ENCODE data around the gene FGF14. TPM values are rescaled to one million over a fixed set of nuclear protein-coding genes. Genes with fewer than 3 reads are reported as not detected.

FGF14 gene
- polyA plus RNA-seq, 6 donors from 2014 or later = not detected

DNA sequence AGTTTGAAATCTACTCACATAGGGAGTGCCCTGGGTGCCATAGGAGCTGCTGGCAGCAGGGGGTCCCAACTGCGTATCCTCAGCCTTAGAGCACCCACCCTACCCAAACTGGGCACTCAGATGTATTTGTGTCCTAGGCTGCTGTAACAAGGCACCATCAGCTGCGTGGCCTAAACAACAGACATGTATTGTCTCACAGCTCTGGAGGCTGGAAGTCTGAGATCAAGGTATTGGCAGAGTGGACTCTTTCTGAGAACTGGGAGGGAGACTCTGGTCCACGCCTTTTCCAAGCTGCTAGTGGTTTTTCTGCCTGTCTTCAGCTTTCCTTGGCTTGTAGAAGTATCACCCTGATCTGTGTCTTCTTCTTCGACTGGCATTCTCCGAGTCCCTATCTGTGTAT is 83.6 kb downstream of the FGF14 start:
- H3K4me3 Mint-ChIP-seq = no peak overlapping the region
- H3K27me3 Mint-ChIP-seq = no peaks in the 10 kb centered on the region
- H3K27ac Mint-ChIP-seq = no peak overlapping the region
- H3K36me3 Mint-ChIP-seq = no peaks in the 10 kb centered on the region
- no peak for DNase-seq
- peaks cover 0 to under 1% (median 0%) of the 10 kb centered on the region in 7 donors for H3K9me3 Mint-ChIP-seq
- ATAC-seq (ENCODE audit: low read depth in 2 of 2) = no peak
- H3K4me1 Mint-ChIP-seq = no peaks in the 10 kb centered on the region

DNA sequence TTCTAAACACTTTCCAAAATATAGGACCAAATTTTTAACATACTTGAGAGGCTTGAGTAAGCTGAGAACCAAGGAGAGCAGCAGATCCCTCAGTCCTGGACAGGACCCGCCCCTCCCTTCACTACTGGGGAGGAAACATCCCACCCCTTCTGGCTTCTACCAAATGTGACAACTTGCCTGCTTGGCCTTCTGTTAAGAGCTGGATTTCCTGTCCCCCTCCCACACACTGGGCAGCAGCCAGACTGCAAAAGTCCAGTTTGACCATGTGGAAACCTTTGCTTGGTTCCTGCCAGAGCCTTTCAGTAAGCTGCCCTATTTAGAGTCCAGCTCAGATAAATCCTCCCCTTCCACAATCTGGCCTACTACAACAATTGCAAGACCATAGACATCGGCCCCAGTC is 84.3 kb downstream of the FGF14 start:
- Mint-ChIP-seq H3K27me3 (no peaks in the 10 kb centered on the region), H3K4me1 (no peaks in the 10 kb centered on the region), H3K4me3 (no peak overlapping the region), H3K27ac (no peak overlapping the region), H3K9me3 (peaks cover 0 to 3% (median 0%) of the 10 kb centered on the region in 7 donors), H3K36me3 (no peaks in the 10 kb centered on the region)
- no peak for ATAC-seq (ENCODE audit: low read depth in 2 of 2)
- no peak for DNase-seq

DNA sequence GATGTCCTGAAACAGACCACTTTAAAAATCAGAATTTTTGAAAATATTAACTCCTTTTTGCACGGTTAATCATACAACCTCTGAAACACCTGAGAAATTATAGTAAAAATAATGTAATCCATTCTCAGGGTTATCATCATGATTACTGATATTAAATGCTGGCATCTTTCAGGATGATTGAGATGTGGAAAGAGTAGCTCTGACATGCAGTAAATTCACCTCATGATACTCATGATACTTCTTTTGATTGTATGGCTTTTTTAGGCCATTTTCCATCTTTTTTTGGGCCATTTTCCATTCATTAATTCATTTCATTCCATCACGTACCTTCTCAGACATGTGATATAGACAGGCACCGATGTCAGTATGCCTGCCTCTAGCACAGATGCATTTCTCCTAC is 85.1 kb downstream of the FGF14 start:
- Mint-ChIP-seq H3K36me3 (no peaks in the 10 kb centered on the region), H3K9me3 (peaks cover 0 to 3% (median 0%) of the 10 kb centered on the region in 7 donors), H3K4me3 (no peak overlapping the region), H3K4me1 (no peaks in the 10 kb centered on the region), H3K27me3 (no peaks in the 10 kb centered on the region), H3K27ac (no peak overlapping the region)
- ATAC-seq (ENCODE audit: low read depth in 2 of 2) (no peak), DNase-seq (no peak)

DNA sequence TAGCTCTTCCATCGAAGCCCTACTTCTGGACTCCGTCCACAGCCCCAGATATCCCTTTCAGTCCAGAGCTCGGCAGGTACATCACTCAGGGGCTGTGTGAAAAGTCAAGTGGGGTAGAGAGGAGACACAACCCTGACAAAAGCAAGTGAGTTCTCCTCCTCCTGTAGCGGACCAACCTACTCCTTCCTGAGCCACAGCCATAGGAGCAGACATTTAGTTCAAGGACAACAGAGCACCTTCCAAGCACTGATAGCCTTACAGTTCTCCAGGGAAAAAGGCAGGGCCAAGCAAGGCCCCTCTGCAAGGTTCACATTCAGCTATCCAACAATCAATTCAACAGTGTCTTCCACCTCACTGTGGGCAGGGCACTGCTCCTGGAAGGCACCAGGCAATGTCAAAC is 89.0 kb downstream of the FGF14 start:
- H3K4me3 Mint-ChIP-seq = no peak overlapping the region
- H3K27me3 Mint-ChIP-seq = no peaks in the 10 kb centered on the region
- H3K36me3 Mint-ChIP-seq = no peaks in the 10 kb centered on the region
- ATAC-seq (ENCODE audit: low read depth in 2 of 2) (no peak), DNase-seq (no peak)
- no peak overlapping the region for H3K27ac Mint-ChIP-seq
- peaks cover 0 to 3% (median 0%) of the 10 kb centered on the region in 7 donors for H3K9me3 Mint-ChIP-seq
- H3K4me1 Mint-ChIP-seq = no peaks in the 10 kb centered on the region

DNA sequence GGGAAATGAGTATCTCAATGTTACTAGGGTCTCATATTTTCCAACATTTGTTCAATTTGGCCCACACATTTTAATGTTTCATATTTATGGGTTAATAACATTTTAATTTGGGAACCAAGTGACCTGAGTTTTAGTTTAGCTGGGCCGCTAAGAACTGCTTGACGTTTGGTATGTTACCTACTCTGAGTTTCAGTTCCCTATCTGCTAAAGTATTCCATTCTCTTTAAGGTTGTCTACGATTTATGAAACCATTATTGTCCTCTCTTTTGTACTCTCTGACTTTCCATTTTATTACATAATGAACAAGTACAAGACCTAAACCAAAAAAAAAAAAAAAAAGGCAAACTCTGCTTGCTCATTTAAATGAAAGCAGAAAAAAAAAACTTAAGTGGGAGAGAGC is 89.9 kb downstream of the FGF14 start:
- DNase-seq (no peak), ATAC-seq (ENCODE audit: low read depth in 2 of 2) (no peak)
- Mint-ChIP-seq H3K9me3 (peaks cover 0 to 5% (median 0%) of the 10 kb centered on the region in 7 donors), H3K27me3 (no peaks in the 10 kb centered on the region), H3K4me3 (no peak overlapping the region), H3K36me3 (no peaks in the 10 kb centered on the region), H3K27ac (no peak overlapping the region), H3K4me1 (no peaks in the 10 kb centered on the region)

DNA sequence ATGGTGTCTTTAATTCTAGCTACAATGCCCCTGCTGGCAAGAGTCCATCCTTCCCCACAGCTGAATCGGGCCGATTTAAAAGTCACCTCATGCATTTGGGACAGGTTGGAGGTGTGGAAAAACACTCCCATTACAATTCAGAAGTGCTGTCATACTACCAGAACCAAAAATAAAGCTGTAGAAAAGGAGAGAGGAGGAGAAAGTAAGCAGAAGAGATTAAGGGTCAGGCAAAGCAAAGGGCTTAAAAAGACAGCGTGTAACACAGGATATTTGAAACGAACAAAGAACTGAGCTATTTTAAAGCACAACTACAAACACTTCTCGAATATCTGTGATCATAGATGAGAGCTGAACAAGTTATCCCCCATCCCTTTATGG is 90.4 kb downstream of the FGF14 start:
- Mint-ChIP-seq H3K9me3 (peaks cover 0 to 5% (median 0%) of the 10 kb centered on the region in 7 donors), H3K4me3 (no peak overlapping the region), H3K36me3 (no peaks in the 10 kb centered on the region), H3K4me1 (no peaks in the 10 kb centered on the region), H3K27ac (no peak overlapping the region), H3K27me3 (no peaks in the 10 kb centered on the region)
- DNase-seq = no peak
- ATAC-seq (ENCODE audit: low read depth in 2 of 2) = no peak

DNA sequence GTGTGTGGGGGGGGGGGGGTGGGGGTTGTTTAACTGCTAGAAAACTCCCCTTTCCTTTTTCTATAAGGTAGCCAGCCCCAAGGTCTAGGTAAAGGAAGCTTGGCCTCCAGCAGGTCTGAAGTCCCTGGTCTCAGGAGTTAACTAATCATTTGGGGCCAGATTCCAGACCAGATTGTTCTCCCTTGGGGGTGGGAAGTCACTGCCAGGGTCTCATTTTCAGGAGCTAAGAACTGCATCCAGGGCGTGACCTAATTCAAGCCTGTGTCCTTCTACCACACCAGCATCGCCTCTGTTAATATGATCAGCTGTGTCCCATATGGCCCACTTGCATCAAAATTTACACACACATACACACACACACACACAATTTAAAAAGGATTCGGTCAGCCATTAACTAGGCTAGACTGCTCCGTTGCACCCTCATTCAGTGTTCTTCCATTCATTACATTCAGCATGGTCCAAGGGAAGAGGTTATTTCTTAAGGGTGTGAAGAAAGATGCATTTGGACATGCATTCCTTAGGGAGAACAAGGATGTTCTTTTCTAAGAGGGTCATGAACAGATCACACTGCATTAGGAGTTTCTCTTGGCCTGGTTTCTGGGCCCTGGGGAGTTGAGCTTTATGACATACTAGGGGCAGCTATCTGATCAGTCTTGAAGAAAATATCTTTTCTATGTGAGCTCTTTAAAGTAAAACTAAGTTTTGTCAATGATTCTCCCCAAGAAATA is 91.0 kb downstream of the FGF14 start:
- Mint-ChIP-seq H3K27ac (no peak overlapping the region), H3K27me3 (no peaks in the 10 kb centered on the region), H3K9me3 (peaks cover 0 to 7% (median 0%) of the 10 kb centered on the region in 7 donors), H3K4me3 (no peak overlapping the region), H3K4me1 (no peaks in the 10 kb centered on the region), H3K36me3 (no peaks in the 10 kb centered on the region)
- DNase-seq (no peak), ATAC-seq (ENCODE audit: low read depth in 2 of 2) (no peak)

DNA sequence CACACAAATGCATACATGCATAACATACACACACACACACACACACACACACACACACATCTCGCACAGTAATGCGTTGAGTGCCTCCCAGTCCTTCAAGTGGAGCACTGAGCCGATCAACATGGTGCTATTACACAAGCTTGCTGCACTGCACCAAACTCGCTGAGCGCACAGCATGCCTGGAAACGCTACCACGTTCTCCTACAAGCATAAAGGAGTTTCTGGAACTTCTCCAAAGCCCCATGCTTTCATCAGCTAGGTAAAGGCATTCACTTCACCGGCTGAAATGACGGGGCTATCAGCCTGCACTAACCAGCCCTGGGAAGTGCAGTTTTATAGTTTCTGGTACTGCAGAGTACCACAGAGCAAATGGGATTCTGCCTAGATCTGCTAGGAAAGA is 92.7 kb downstream of the FGF14 start:
- Mint-ChIP-seq H3K4me3 (no peak overlapping the region), H3K27me3 (peaks cover 0 to 3% (median 0%) of the 10 kb centered on the region in 3 donors), H3K27ac (no peak overlapping the region), H3K9me3 (peaks cover 0 to 7% (median 0%) of the 10 kb centered on the region in 7 donors), H3K36me3 (no peaks in the 10 kb centered on the region), H3K4me1 (no peaks in the 10 kb centered on the region)
- DNase-seq (no peak), ATAC-seq (ENCODE audit: low read depth in 2 of 2) (no peak)

DNA sequence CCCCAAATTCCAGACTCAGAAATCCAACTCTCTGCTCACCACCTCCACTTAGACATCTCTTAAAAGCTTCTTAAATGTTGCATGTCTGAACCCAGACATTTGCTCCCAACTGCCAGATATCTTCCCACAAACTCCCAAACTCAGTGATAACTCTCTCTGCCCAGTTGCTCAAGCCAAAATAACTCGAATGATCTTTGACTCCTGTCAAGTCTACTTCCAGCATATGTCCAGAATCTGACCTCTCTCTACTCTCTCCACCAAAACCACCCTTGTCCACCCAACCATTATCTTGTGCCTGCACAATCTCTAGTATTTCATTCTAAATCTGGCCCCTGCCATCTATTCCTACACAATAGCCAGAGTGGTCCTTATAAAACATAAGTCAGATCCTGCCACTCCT is 99.3 kb downstream of the FGF14 start:
- Mint-ChIP-seq H3K27ac (no peak overlapping the region), H3K4me1 (no peaks in the 10 kb centered on the region), H3K27me3 (peaks cover 0 to 3% (median 0%) of the 10 kb centered on the region in 3 donors), H3K36me3 (no peaks in the 10 kb centered on the region), H3K9me3 (peaks cover 0 to 4% (median 0%) of the 10 kb centered on the region in 7 donors), H3K4me3 (no peak overlapping the region)
- ATAC-seq (ENCODE audit: low read depth in 2 of 2) = no peak
- no peak for DNase-seq

DNA sequence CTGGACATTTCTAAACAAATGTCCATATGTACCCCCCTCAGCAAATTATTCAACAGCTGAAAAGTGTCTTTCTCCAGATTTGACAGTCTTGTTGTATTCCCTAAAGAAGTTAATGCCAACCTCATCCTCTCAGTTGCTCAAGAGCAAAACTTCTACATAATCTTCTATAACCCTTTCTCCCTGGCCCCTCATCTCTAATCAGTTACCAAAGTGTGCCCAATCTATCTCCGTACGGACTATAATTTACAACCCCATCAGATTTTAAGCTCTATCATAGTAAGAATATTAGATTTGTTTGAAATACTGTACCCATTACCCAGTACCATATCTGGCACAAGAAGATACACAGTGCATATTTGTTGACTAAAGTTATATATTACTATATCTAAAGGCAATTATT is 101.5 kb downstream of the FGF14 start:
- H3K9me3 Mint-ChIP-seq = peaks cover 0 to 3% (median 0%) of the 10 kb centered on the region in 7 donors
- ATAC-seq (ENCODE audit: low read depth in 2 of 2) = no peak
- peaks cover 0 to 3% (median 0%) of the 10 kb centered on the region in 3 donors for H3K27me3 Mint-ChIP-seq
- no peak overlapping the region for H3K4me3 Mint-ChIP-seq
- no peak overlapping the region for H3K27ac Mint-ChIP-seq
- H3K4me1 Mint-ChIP-seq = no peaks in the 10 kb centered on the region
- H3K36me3 Mint-ChIP-seq = no peaks in the 10 kb centered on the region
- no peak for DNase-seq

DNA sequence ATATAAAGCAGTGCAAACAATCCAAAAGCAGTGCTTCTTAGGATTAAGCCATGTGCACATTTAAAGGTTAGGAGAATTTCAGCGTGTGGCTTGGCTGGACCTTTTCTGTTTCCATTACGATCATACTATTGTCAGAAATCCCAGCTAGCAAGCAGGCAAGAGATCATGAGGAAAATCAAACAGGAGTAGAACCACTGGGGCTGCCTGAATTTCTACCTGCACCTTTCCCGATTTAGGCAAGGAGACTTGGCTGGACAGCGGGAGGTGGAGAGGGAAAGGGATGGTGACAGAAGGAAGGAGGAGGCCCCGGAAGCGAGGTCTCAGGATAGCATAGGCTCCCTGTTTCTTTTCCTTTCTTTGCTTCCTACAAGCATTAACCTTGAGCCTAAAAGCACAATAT is 102.5 kb downstream of the FGF14 start:
- no peak for ATAC-seq (ENCODE audit: low read depth in 2 of 2)
- Mint-ChIP-seq H3K9me3 (peaks cover 0 to 3% (median 0%) of the 10 kb centered on the region in 7 donors), H3K36me3 (no peaks in the 10 kb centered on the region), H3K4me1 (no peaks in the 10 kb centered on the region), H3K27ac (no peak overlapping the region), H3K4me3 (no peak overlapping the region), H3K27me3 (peaks cover 0 to 2% (median 0%) of the 10 kb centered on the region in 3 donors)
- DNase-seq = no peak

DNA sequence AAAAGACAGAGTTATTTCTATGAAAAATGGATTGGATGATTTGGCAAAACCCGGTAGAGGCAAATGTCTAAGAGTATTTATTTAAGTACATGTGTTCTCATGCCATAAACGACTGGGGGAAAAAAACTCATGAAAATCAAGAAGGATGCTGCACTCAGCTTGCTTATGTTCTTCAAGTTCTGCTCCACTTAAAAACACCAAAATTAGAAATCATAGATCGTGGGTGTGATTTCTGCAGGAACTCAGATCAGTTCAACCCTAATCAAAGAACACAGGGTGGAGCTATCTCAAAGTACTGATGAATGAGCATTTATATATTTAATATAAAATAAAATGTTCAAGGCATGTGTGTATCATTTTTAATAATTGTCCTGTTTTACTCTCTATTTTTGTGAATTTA is 103.8 kb downstream of the FGF14 start:
- DNase-seq (no peak), ATAC-seq (ENCODE audit: low read depth in 2 of 2) (no peak)
- Mint-ChIP-seq H3K9me3 (peaks cover 0 to 3% (median 0%) of the 10 kb centered on the region in 7 donors), H3K27ac (no peak overlapping the region), H3K4me3 (no peak overlapping the region), H3K36me3 (no peaks in the 10 kb centered on the region), H3K27me3 (no peaks in the 10 kb centered on the region), H3K4me1 (no peaks in the 10 kb centered on the region)

DNA sequence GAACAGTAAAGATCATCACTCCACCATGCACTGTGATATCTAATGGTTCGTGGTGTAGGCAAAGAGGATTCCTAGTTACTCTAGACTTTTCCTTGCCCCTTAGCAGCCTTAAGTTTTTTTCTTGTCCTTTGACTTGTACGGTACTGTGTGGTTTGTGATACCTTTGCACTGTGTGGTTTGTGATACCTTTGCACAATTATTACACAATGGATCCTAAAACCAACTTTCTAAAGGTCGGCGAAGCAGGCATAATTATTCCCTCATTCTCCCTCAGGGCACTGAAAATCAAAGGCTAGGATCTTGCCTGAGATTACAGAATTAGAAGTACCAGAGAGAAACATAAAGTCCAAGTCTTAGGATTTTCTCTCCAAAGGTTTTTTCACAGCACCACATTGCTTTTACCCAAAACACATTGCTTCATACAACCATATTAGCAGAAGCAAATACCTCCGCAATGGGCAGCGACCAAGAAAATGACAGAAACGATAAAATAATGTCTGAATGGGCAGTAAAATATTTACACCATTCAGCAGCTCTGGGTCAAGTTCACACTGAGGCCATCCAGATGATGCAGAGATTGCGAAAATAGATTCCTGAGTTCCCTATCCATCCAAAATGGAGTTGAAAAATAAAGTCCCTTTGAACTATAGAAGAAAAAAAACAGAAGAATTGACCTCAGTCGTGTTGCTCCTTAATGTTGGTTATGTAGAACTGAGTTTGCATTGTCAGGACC is 106.4 kb downstream of the FGF14 start:
- H3K4me1 Mint-ChIP-seq = no peaks in the 10 kb centered on the region

DNA sequence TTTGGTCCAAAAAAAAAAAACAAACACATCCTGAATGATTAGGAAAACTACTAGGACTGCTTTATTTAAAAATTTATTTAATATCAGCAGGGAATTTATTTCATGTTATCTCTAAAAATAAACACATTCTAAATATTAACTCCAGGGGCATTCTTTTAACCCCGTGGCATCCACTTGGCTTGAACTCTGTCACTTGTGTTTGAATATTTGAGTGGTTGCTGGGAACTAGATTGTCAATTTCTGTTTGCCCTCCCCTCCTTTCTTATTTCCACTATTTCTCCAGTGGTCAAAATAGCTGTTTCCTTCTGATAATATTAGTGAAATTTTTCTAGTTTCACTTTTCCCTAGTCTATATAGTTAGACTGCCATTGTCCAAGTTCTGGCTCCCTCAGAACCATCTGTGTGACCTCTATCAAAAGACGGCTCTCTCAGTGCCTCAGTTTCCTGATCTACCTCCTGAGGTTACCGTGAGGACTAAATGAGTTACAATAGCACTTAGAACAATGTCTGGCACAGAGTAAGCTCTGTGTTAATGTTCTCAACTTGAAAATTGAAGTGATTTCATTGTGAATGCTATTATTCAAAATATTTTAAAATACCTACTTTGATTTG is 107.3 kb downstream of the FGF14 start:
- Mint-ChIP-seq H3K27me3 (no peaks in the 10 kb centered on the region), H3K9me3 (peaks cover 0 to 3% (median 0%) of the 10 kb centered on the region in 7 donors), H3K27ac (no peak overlapping the region), H3K4me1 (no peaks in the 10 kb centered on the region), H3K4me3 (no peak overlapping the region), H3K36me3 (no peaks in the 10 kb centered on the region)
- DNase-seq (no peak), ATAC-seq (ENCODE audit: low read depth in 2 of 2) (no peak)

More for the DNA sequence above, 106.4 kb downstream of the FGF14 start:
- Mint-ChIP-seq H3K36me3 (no peaks in the 10 kb centered on the region), H3K27me3 (no peaks in the 10 kb centered on the region), H3K9me3 (peaks cover 0 to 3% (median 0%) of the 10 kb centered on the region in 7 donors), H3K27ac (peak overlapping the region in 1 of 6 donors; percentile 5), H3K4me3 (no peak overlapping the region)
- ATAC-seq (ENCODE audit: low read depth in 2 of 2) = no peak
- no peak for DNase-seq

All from naive B cell (primary cell).